ENCODE data around the gene EPOP.
"Not testable (repeated sequence)": the region's sequence is repeated elsewhere in the genome, so short reads cannot be mapped to it uniquely, and the experiment has no call there.

EPOP gene

GRCh38 chr17:38632334-38632733, 42.4 kb downstream of the EPOP start:
- Histone ChIP-seq H3K36me3 (replicated peaks; ENCODE audit: insufficient read depth, low read length) (no peaks in the 10 kb centered on the region), H2AFZ (ENCODE audit: low read length) (0 out of 2 replicates have a peak overlapping the region, but pooled peaks have one; percentile 51)

DNA sequence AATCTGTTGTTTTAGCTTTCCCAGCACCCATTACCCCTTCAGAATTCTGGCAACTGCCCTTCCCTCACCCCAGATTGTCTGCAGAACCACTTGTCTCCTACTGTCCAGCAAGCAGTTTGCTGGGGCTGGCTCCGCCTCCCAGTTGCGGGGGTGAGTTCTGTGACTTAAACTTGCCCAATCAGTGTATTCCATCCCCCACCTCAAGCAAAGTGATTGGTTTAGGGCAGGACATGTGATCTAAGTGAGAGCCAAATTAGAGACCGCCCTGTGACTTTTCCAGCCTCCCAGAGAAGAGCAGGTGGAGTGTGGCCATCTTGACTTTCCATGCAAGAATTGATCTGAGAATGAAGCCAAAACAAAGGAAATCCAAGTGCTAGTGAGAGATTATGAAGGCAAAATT, 46.3 kb downstream of the EPOP start:
- Histone ChIP-seq H3K9me2 (replicated peaks; ENCODE audit: insufficient read depth, low read length) (no peaks in the 10 kb centered on the region), H2AFZ (ENCODE audit: low read length) (no peak overlapping the region), H3K27ac (ENCODE audit: low read length) (no peak overlapping the region), H3K4me2 (ENCODE audit: low read depth, low read length) (no peak overlapping the region), H3K27me3 (replicated peaks; ENCODE audit: insufficient read depth, low read length) (no peaks in the 10 kb centered on the region), H3K4me3 (ENCODE audit: low read length) (no peak overlapping the region), H3F3A (ENCODE audit: insufficient read depth, low read length) (no peaks in the 10 kb centered on the region), H3K79me2 (ENCODE audit: low read length) (no peaks in the 10 kb centered on the region), H3K9ac (ENCODE audit: low read length) (no peak overlapping the region), H3K36me3 (replicated peaks; ENCODE audit: insufficient read depth, low read length) (no peaks in the 10 kb centered on the region), H4K20me1 (ENCODE audit: insufficient read depth, low read length) (no peaks in the 10 kb centered on the region), H3K4me1 (ENCODE audit: low read length) (peaks cover 5% of the 10 kb centered on the region; the same call in 1 of the 2 replicates), H3K9me3 (replicated peaks; ENCODE audit: insufficient read depth, low read length) (no peaks in the 10 kb centered on the region)
- TF ChIP-seq EZH2 (optimal IDR thresholded peaks at IDR 0.05; ENCODE audit: low read depth, low read length) (no peak), EZH2phosphoT487 (IDR thresholded peaks at IDR 0.05; ENCODE audit: low read length) (no peak), CTCF (IDR thresholded peaks at IDR 0.05; ENCODE audit: low read length) (no peak)
- no peak for DNase-seq

More at GRCh38 chr17:38632334-38632733, 42.4 kb downstream of the EPOP start:
- no peaks in the 10 kb centered on the region for H3K9me2 ChIP-seq (replicated peaks; ENCODE audit: insufficient read depth, low read length)
- no peak overlapping the region for H3K27ac ChIP-seq (ENCODE audit: low read length)
- H3K4me2 ChIP-seq (ENCODE audit: low read depth, low read length), result no peak overlapping the region
- H3K27me3 ChIP-seq (replicated peaks; ENCODE audit: insufficient read depth, low read length), result no peaks in the 10 kb centered on the region
- no peaks in the 10 kb centered on the region for H3K9me3 ChIP-seq (replicated peaks; ENCODE audit: insufficient read depth, low read length)
- TF ChIP-seq EZH2 (optimal IDR thresholded peaks at IDR 0.05; ENCODE audit: low read depth, low read length), result no peak
- TF ChIP-seq EZH2phosphoT487 (IDR thresholded peaks at IDR 0.05; ENCODE audit: low read length), result no peak
- TF ChIP-seq CTCF (IDR thresholded peaks at IDR 0.05; ENCODE audit: low read length), result no peak
- no peak for DNase-seq
- H4K20me1 ChIP-seq (ENCODE audit: insufficient read depth, low read length), result no peaks in the 10 kb centered on the region
- H3K9ac ChIP-seq (ENCODE audit: low read length), result no peak overlapping the region
- peaks cover 5% of the 10 kb centered on the region; the same call in 1 of the 2 replicates for H3K4me1 ChIP-seq (ENCODE audit: low read length)
- no peaks in the 10 kb centered on the region for H3F3A ChIP-seq (ENCODE audit: insufficient read depth, low read length)
- H3K4me3 ChIP-seq (ENCODE audit: low read length), result no peak overlapping the region
- H3K79me2 ChIP-seq (ENCODE audit: low read length), result no peaks in the 10 kb centered on the region

GRCh38 chr17:38627957-38628356, 46.8 kb downstream of the EPOP start:
- Histone ChIP-seq H3K4me1 (ENCODE audit: low read length) (peaks cover 5% of the 10 kb centered on the region; the same call in 1 of the 2 replicates), H3K9me3 (replicated peaks; ENCODE audit: insufficient read depth, low read length) (no peaks in the 10 kb centered on the region), H3K36me3 (replicated peaks; ENCODE audit: insufficient read depth, low read length) (no peaks in the 10 kb centered on the region), H3K4me3 (ENCODE audit: low read length) (no peak overlapping the region), H3K79me2 (ENCODE audit: low read length) (no peaks in the 10 kb centered on the region), H3F3A (ENCODE audit: insufficient read depth, low read length) (no peaks in the 10 kb centered on the region), H3K4me2 (ENCODE audit: low read depth, low read length) (no peak overlapping the region), H2AFZ (ENCODE audit: low read length) (no peak overlapping the region), H3K9me2 (replicated peaks; ENCODE audit: insufficient read depth, low read length) (no peaks in the 10 kb centered on the region), H3K27me3 (replicated peaks; ENCODE audit: insufficient read depth, low read length) (no peaks in the 10 kb centered on the region), H3K9ac (ENCODE audit: low read length) (no peak overlapping the region), H3K27ac (ENCODE audit: low read length) (no peak overlapping the region), H4K20me1 (ENCODE audit: insufficient read depth, low read length) (no peaks in the 10 kb centered on the region)
- TF ChIP-seq CTCF (IDR thresholded peaks at IDR 0.05; ENCODE audit: low read length) (no peak), EZH2 (optimal IDR thresholded peaks at IDR 0.05; ENCODE audit: low read depth, low read length) (no peak), EZH2phosphoT487 (IDR thresholded peaks at IDR 0.05; ENCODE audit: low read length) (no peak)
- DNase-seq, result no peak

DNA sequence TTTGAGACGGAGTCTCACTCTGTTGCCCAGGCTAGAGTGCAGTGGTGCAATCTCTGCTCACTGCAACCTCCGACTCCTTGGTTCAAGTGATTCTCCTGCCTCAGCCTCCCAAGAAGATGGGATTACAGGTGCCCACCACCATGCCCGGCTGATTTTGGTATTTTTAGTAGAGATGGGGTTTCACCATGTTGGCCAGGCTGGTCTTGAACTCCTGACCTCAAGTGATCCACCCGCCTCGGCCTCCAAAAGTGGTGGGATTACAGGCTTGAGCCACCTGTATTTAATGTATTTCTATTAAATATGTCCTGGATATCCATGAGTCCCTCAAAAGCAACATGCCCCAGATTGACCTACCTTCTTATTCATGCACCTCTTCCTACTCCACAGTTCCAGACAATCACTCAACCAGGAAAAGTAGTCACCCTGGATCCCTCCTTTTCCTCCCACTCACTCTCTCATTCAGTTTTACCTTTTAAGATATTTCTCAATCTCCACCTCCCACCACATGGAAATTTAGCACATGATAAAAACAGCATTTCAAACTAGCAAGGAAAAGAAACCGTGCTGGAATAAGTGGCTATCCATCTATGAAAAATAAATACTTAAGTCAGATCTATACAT, 48.0 kb downstream of the EPOP start:
- not testable (repeated sequence) for H3K79me2 ChIP-seq (ENCODE audit: low read length); H3K9me2 ChIP-seq (replicated peaks; ENCODE audit: insufficient read depth, low read length); H4K20me1 ChIP-seq (ENCODE audit: insufficient read depth, low read length); H3K27me3 ChIP-seq (replicated peaks; ENCODE audit: insufficient read depth, low read length); H3K27ac ChIP-seq (ENCODE audit: low read length); H3K9ac ChIP-seq (ENCODE audit: low read length); H3F3A ChIP-seq (ENCODE audit: insufficient read depth, low read length); H3K4me2 ChIP-seq (ENCODE audit: low read depth, low read length); DNase-seq; H3K4me3 ChIP-seq (ENCODE audit: low read length); H3K4me1 ChIP-seq (ENCODE audit: low read length); H3K9me3 ChIP-seq (replicated peaks; ENCODE audit: insufficient read depth, low read length); H3K36me3 ChIP-seq (replicated peaks; ENCODE audit: insufficient read depth, low read length); H2AFZ ChIP-seq (ENCODE audit: low read length)
